Naive thymus-derived CD8-positive, alpha-beta T cell (primary cell): Measurements from ENCODE around the gene BEND7. TPM values are rescaled to one million over a fixed set of nuclear protein-coding genes. Genes with fewer than 3 reads are reported as not detected.
"Not testable (repeated sequence)": the region's sequence is repeated elsewhere in the genome, so short reads cannot be mapped to it uniquely, and the experiment has no call there.

Source experiments
- ATAC-seq, 2 donors: fragments of 150-1000 bp; cut with Tn5 transposase in 1 of 2; sonication (Bioruptor Pico), chemical (Tn5 transposase) in 1 of 2; 1 replicate in 1 of 2; 2 replicates in 1 of 2; pipeline ENCODE4 v1.10.0; 2021; ENCODE audit warnings: mild to moderate bottlenecking in 2 of 2, moderate library complexity in 2 of 2
- POLR2A ChIA-PET: fragments of 350-600 bp; sonication (Branson Sonifier 250); formaldehyde crosslinking; loops from one replicate; lab custom pipeline; 2021; ENCODE audit warnings: antibody characterized with exemption; lab: Charles Lee
- DNase-seq, 10 donors: peaks; one replicate each; pipeline versions ENCODE4 v3.0.0 to v3.0.0-alpha.2; 2020 to 2022
- H3K27ac Mint-ChIP-seq, 10 donors: one replicate each; pipeline ENCODE4 v1.8.0; 2020 to 2022; ENCODE audit warnings: mild to moderate bottlenecking in 10 of 10, mixed read lengths in 10 of 10, moderate library complexity in 4 of 10, inconsistent platforms in 1 of 10
- H3K27me3 Mint-ChIP-seq, 5 donors: one replicate each; pipeline ENCODE4 v1.8.0; 2021 to 2022; ENCODE audit warnings: mixed read lengths in 5 of 5
- H3K36me3 Mint-ChIP-seq, 3 donors: one replicate each; pipeline ENCODE4 v1.8.0; 2020 to 2022; ENCODE audit warnings: mixed read lengths in 3 of 3, mild to moderate bottlenecking in 2 of 3, inconsistent platforms in 1 of 3
- H3K4me1 Mint-ChIP-seq, 4 donors: one replicate each; pipeline ENCODE4 v1.8.0; 2021 to 2022; ENCODE audit warnings: mixed read lengths in 4 of 4
- H3K4me3 Mint-ChIP-seq, 10 donors: one replicate each; pipeline ENCODE4 v1.8.0; 2020 to 2022; ENCODE audit warnings: mild to moderate bottlenecking in 10 of 10, mixed read lengths in 10 of 10, moderate library complexity in 6 of 10, inconsistent platforms in 1 of 10
- H3K9me3 Mint-ChIP-seq, 9 donors: one replicate each; pipeline ENCODE4 v1.8.0; 2020 to 2022; ENCODE audit warnings: mixed read lengths in 9 of 9, mild to moderate bottlenecking in 3 of 9, inconsistent platforms in 1 of 9, moderate library complexity in 1 of 9
- polyA plus RNA-seq, 3 donors: library from polyadenylated mRNA; unstranded; fragments of 300-500 nt; fragmentation: Illumina TruSeq; gene quantifications; one replicate each; pipeline ENCODE4 v1.2.3, GENCODE V29; 2021
- total RNA-seq, 8 experiments: library from RNA in 2 of 8; stranded (reverse) in 2 of 8; gene quantifications; one replicate each; pipeline ENCODE4 v1.2.3 and lab custom pipeline; 2021 to 2026

BEND7 gene
- total and polyA plus RNA-seq, 5 experiments from 2014 or later = not detected

- Mint-ChIP-seq H3K27ac (peak overlapping the region in 6 of 10 donors; percentile 2 to 80 (median 39)), H3K4me3 (peak overlapping the region in 2 of 10 donors; percentile 1 to 20), H3K4me1 (peaks cover 7 to 9% (median 7%) of the 10 kb centered on the region in 4 donors), H3K36me3 (no peaks in the 10 kb centered on the region), H3K9me3 (no peaks in the 10 kb centered on the region), H3K27me3 (peaks cover 20 to 54% (median 24%) of the 10 kb centered on the region in 5 donors)
- peak; percentile 78 to 95 for ATAC-seq
- POLR2A ChIA-PET = no interaction called here
- DNase-seq = peak in 5 of 10 donors; percentile 29 to 47 (median 42)
Observed at GRCh38 chr10:13453896-13454295, 74.9 kb downstream of the BEND7 start.

DNA sequence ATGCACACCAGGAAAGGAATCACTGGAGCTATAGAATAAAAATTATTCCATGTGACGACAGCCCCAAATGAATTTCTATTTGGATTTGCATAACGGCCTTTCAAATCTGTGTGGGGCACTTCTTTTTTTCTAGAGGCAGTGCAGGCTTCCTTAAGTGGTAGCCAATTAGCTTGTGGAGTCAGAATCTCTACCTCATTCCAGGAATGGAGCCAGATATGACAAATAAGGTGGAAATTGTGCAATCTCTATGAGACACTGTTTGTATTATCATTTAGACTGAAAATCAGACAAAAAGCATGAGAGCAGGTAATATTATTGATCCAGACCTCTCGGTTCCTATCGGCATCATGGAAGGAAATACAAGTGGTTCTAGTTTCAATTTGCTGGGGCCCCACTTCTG is 78.7 kb downstream of the BEND7 start:
- no peaks in the 10 kb centered on the region for H3K9me3 Mint-ChIP-seq
- no peak for DNase-seq
- no peaks in the 10 kb centered on the region for H3K36me3 Mint-ChIP-seq
- no peak overlapping the region for H3K27ac Mint-ChIP-seq
- peaks cover 11 to 27% (median 13%) of the 10 kb centered on the region in 5 donors for H3K27me3 Mint-ChIP-seq
- no peak for ATAC-seq
- peaks cover 6 to 8% (median 7%) of the 10 kb centered on the region in 4 donors for H3K4me1 Mint-ChIP-seq
- POLR2A ChIA-PET = no interaction called here
- H3K4me3 Mint-ChIP-seq = no peak overlapping the region

DNA sequence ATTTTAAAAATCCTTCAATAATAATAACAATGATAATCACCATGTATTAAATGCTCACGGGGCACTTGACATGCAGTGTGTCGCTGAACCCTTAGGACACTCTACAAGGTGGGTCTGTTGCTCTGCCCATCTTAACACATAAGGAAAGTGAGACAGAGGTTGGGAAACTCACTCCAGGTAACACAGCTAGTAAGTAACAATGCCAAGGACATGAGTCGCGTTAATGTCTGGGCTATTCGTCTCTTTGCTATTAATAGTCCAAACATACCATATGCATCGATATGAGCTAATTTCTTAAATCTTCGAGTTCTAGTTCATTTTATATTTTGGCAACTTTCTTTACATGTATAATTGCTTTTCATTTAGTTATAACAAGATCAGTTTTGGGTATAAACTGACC is 79.5 kb downstream of the BEND7 start:
- no peak for ATAC-seq

GRCh38 chr10:13448216-13448615 is 80.6 kb downstream of the BEND7 start:
- H3K27me3 Mint-ChIP-seq = peaks cover 9 to 13% (median 11%) of the 10 kb centered on the region in 5 donors
- no peaks in the 10 kb centered on the region for H3K4me1 Mint-ChIP-seq
- H3K9me3 Mint-ChIP-seq = no peaks in the 10 kb centered on the region
- POLR2A ChIA-PET = no interaction called here
- no peak overlapping the region for H3K27ac Mint-ChIP-seq
- no peak for ATAC-seq
- no peak for DNase-seq
- H3K36me3 Mint-ChIP-seq = no peaks in the 10 kb centered on the region
- no peak overlapping the region for H3K4me3 Mint-ChIP-seq

More for the DNA sequence above, 79.5 kb downstream of the BEND7 start:
- peaks cover 4 to 8% (median 7%) of the 10 kb centered on the region in 4 donors for H3K4me1 Mint-ChIP-seq
- H3K9me3 Mint-ChIP-seq = no peaks in the 10 kb centered on the region
- H3K36me3 Mint-ChIP-seq = no peaks in the 10 kb centered on the region
- H3K27me3 Mint-ChIP-seq = peaks cover 9 to 20% (median 12%) of the 10 kb centered on the region in 5 donors
- POLR2A ChIA-PET = no interaction called here
- DNase-seq = no peak
- no peak overlapping the region for H3K27ac Mint-ChIP-seq
- no peak overlapping the region for H3K4me3 Mint-ChIP-seq

- H3K36me3 Mint-ChIP-seq = no peaks in the 10 kb centered on the region
- ATAC-seq (no peak), DNase-seq (no peak)
- H3K4me1 Mint-ChIP-seq = peaks cover 0 to under 1% (median 0%) of the 10 kb centered on the region in 4 donors
- peaks cover 22 to 36% (median 26%) of the 10 kb centered on the region in 5 donors for H3K27me3 Mint-ChIP-seq
- no peak overlapping the region for H3K4me3 Mint-ChIP-seq
- POLR2A ChIA-PET = no interaction called here
- H3K27ac Mint-ChIP-seq = no peak overlapping the region
- H3K9me3 Mint-ChIP-seq = no peaks in the 10 kb centered on the region
Observed at GRCh38 chr10:13445656-13446400, 83.0 kb downstream of the BEND7 start.

- Mint-ChIP-seq H3K4me3 (no peak overlapping the region), H3K27ac (no peak overlapping the region), H3K9me3 (no peaks in the 10 kb centered on the region), H3K36me3 (no peaks in the 10 kb centered on the region), H3K4me1 (peaks cover 4 to 10% (median 9%) of the 10 kb centered on the region in 4 donors), H3K27me3 (peaks cover 30 to 61% (median 42%) of the 10 kb centered on the region in 5 donors)
- POLR2A ChIA-PET = no interaction called here
- DNase-seq (no peak), ATAC-seq (no peak)
Observed at GRCh38 chr10:13441476-13441875, 87.3 kb downstream of the BEND7 start.

- Mint-ChIP-seq H3K27me3 (peaks cover 32 to 66% (median 47%) of the 10 kb centered on the region in 5 donors), H3K36me3 (no peaks in the 10 kb centered on the region), H3K4me1 (peaks cover 4 to 10% (median 9%) of the 10 kb centered on the region in 4 donors), H3K9me3 (no peaks in the 10 kb centered on the region), H3K4me3 (peak overlapping the region; percentile 48 to 79 (median 72)), H3K27ac (peak overlapping the region in 1 of 10 donors; percentile 16)
- peak; percentile 47 to 79 (median 64) for DNase-seq
- POLR2A ChIA-PET = interaction anchor here (1.1 kb wide), 1 partner anchor 92 kb away, joined by 4 read pairs; no protein-coding TSS in a partner anchor
- ATAC-seq = peak; percentile 89 to 95
Observed at GRCh38 chr10:13440185-13441061, 88.4 kb downstream of the BEND7 start.

DNA sequence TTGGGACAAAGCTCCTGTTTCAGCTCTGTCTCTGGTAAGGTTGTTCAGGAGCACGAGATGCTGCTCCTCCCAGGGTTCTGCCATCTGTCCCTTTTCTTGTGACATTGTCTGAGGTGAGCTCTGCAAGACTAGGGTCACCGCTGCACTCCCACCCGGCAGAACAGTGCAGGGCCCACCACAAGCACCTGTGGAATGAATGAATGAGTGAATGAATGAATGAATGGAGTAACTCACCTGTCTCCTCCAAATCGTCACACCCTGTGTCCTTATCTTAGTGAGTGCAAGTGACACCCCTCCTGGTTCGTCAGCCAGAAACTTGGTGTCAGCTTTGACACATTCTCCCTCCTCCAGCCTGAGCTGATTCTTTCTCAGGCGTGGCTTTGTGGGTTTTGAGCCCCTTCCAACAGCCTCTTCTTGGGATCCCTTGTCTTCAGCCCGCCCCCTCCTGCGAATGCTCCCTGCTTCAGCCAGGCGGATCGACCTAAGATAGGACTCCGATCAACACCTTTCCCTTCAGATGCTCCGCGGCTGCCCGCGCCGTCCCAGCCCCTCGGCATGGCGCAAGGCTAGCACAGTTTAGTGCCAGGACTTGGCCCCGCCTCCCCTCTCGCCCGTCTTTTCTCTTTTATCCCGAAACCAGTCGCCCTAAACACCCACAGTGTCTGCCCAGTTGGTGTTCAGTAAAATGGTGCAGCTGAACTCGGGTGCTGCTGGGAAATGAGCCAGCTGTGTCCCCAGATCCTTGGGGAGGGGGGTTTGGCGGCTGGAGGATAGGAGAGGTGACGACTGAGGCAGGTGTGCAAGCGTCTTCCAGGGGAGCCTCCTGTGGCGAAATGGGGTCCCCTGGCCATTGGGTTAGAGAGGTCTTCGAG is 89.3 kb downstream of the BEND7 start:
- Mint-ChIP-seq H3K36me3 (no peaks in the 10 kb centered on the region), H3K4me1 (peaks cover 4 to 10% (median 9%) of the 10 kb centered on the region in 4 donors), H3K27me3 (peaks cover 30 to 66% (median 48%) of the 10 kb centered on the region in 5 donors), H3K4me3 (peak overlapping the region; percentile 43 to 79 (median 72)), H3K27ac (peak overlapping the region in 4 of 10 donors; percentile 16 to 84 (median 62)), H3K9me3 (no peaks in the 10 kb centered on the region)
- DNase-seq = peak in 3 of 10 donors; percentile 6 to 17 (median 9)
- POLR2A ChIA-PET = interaction anchor here (1.1 kb wide), 1 partner anchor 91 kb away, joined by 4 read pairs; no protein-coding TSS in a partner anchor
- peak; percentile 7 to 26 for ATAC-seq

DNA sequence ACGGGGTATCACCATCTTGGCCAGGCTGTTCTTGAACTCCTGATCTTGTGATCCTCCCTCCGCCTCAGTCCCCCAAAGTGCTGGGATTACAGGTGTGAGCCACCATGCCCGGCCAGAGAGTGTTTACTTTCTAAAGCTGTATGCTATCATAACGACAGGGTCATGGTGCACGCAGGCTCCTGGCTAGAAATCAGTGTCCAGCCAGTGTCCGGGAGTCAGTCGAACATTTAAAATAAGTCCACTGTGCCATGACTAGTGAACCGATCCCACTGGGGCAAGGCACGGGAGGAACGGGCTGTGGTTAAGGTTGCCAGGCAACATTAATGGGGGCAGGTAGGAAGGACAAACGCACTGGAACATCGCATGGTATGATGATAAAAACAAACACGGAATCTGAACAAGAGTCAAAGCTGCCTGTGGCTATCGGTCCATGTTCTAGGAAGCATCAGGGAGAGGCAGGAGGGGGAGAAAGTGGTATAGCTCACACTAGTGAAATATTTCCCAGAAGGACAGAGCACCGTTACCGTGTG is 91.7 kb downstream of the BEND7 start:
- H3K4me1 Mint-ChIP-seq = peaks cover 4 to 12% (median 9%) of the 10 kb centered on the region in 4 donors
- POLR2A ChIA-PET = no interaction called here
- peaks cover 27 to 53% (median 43%) of the 10 kb centered on the region in 5 donors for H3K27me3 Mint-ChIP-seq

DNA sequence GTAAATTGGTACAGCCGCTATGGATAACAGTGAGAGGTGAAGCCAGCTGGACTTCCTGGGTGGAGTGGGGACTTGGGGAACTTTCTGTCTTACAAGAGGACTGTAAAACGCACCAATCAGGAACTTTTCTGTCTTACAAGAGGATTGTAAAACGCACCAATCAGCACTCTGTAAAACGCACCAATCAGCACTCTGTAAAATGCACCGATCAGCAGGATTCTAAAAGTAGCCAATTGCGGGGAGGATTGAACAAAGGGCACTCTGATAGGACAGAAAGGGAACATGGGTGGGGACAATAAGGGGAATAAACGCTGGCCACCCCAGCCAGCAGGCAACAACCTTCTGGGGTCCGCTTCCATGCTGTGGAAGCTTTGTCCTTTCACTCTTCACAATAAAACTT is 100.9 kb downstream of the BEND7 start:
- H3K4me1 Mint-ChIP-seq, H3K27ac Mint-ChIP-seq, DNase-seq, H3K4me3 Mint-ChIP-seq, ATAC-seq, H3K36me3 Mint-ChIP-seq: not testable (repeated sequence)
- peaks cover 0 to 12% (median 0%) of the 10 kb centered on the region in 9 donors for H3K9me3 Mint-ChIP-seq
- H3K27me3 Mint-ChIP-seq = peaks cover 11 to 36% (median 19%) of the 10 kb centered on the region in 5 donors
- POLR2A ChIA-PET = interaction anchor here (0.7 kb wide), 1 partner anchor 8 kb away, joined by 3 read pairs; no protein-coding TSS in a partner anchor

More for the DNA sequence above, 91.7 kb downstream of the BEND7 start:
- H3K4me3 Mint-ChIP-seq = no peak overlapping the region
- ATAC-seq = no peak
- no peaks in the 10 kb centered on the region for H3K36me3 Mint-ChIP-seq
- DNase-seq = no peak
- H3K9me3 Mint-ChIP-seq = no peaks in the 10 kb centered on the region
- H3K27ac Mint-ChIP-seq = no peak overlapping the region

GRCh38 chr10:13425397-13425796 is 103.4 kb downstream of the BEND7 start:
- Mint-ChIP-seq H3K27me3 (peaks cover 11 to 43% (median 16%) of the 10 kb centered on the region in 5 donors), H3K4me1 (no peaks in the 10 kb centered on the region), H3K9me3 (peaks cover 0 to 12% (median 0%) of the 10 kb centered on the region in 9 donors), H3K4me3 (no peak overlapping the region), H3K36me3 (peaks cover 0 to 2% (median 0%) of the 10 kb centered on the region in 3 donors), H3K27ac (no peak overlapping the region)
- POLR2A ChIA-PET = no interaction called here
- no peak for DNase-seq
- no peak for ATAC-seq
